ENCODE measurements around the gene SIT1. TPM values are rescaled to one million over a fixed set of nuclear protein-coding genes. Genes with fewer than 3 reads are reported as not detected.
"Not testable (repeated sequence)": the region's sequence is repeated elsewhere in the genome, so short reads cannot be mapped to it uniquely, and the experiment has no call there.

Gene SIT1
- total RNA-seq, 2 experiments from 2014 or later = 144 to 155 TPM

GRCh38 chr9:35652829-35653209, 2.1 kb upstream of the SIT1 start:
- no peak overlapping the region for H3K4me3 Mint-ChIP-seq
- H3K4me1 Mint-ChIP-seq = peaks cover 54% of the 10 kb centered on the region
- no peaks in the 10 kb centered on the region for H3K9me3 Mint-ChIP-seq (ENCODE audit: low read depth)
- peaks cover 2% of the 10 kb centered on the region for H3K27me3 Mint-ChIP-seq
- no peak for ATAC-seq
- CTCF ChIA-PET = interaction anchor here (1.2 to 2.0 kb wide), 3 partner anchors 44 to 49 kb away, joined by 4 to 6 read pairs (median 4); no protein-coding TSS in a partner anchor
- peaks cover 18% of the 10 kb centered on the region for H3K36me3 Mint-ChIP-seq
- no peak overlapping the region for H3K27ac Mint-ChIP-seq
- no peak for DNase-seq

- CTCF ChIA-PET = interaction anchor here (1.0 to 2.0 kb wide), 3 partner anchors 35 to 48 kb away, joined by 3 to 6 read pairs (median 4); no protein-coding TSS in a partner anchor
- ATAC-seq = no peak
Measured at GRCh38 chr9:35651956-35652828, 1.5 kb upstream of the SIT1 start.

GRCh38 chr9:35649431-35650340, 1.0 kb downstream of the SIT1 start:
- ATAC-seq = peak; percentile 14
- peaks cover 51% of the 10 kb centered on the region for H3K4me1 Mint-ChIP-seq
- H3K27me3 Mint-ChIP-seq = no peaks in the 10 kb centered on the region
- H3K36me3 Mint-ChIP-seq = peaks cover 26% of the 10 kb centered on the region
- no peaks in the 10 kb centered on the region for H3K9me3 Mint-ChIP-seq (ENCODE audit: low read depth)
- CTCF ChIA-PET = interaction anchor here (1.1 to 9.6 kb wide), 7 partner anchors 10 to 160 kb away, joined by 3 to 208 read pairs (median 27); partner anchors contain the start of genes ARHGEF39, CCDC107, CD72 and CREB3
- H3K27ac Mint-ChIP-seq = peak overlapping the region; percentile 97
- peak; percentile 77 for DNase-seq
- peak overlapping the region; percentile 99 for H3K4me3 Mint-ChIP-seq

More at GRCh38 chr9:35651956-35652828, 1.5 kb upstream of the SIT1 start:
- H3K9me3 Mint-ChIP-seq (ENCODE audit: low read depth) = no peaks in the 10 kb centered on the region
- DNase-seq = no peak
- no peaks in the 10 kb centered on the region for H3K27me3 Mint-ChIP-seq
- peaks cover 54% of the 10 kb centered on the region for H3K4me1 Mint-ChIP-seq
- no peak overlapping the region for H3K4me3 Mint-ChIP-seq
- H3K27ac Mint-ChIP-seq = peak overlapping the region; percentile 57
- H3K36me3 Mint-ChIP-seq = peaks cover 20% of the 10 kb centered on the region

- no peaks in the 10 kb centered on the region for H3K9me3 Mint-ChIP-seq (ENCODE audit: low read depth)
- CTCF ChIA-PET = interaction anchor here (0.6 to 9.6 kb wide), 25 partner anchors 8 to 567 kb away, joined by 3 to 208 read pairs (median 4); partner anchors contain the start of genes ARHGEF39, CCDC107, CD72 and CREB3
Measured at GRCh38 chr9:35646533-35647265, 4.0 kb downstream of the SIT1 start.

GRCh38 chr9:35646153-35646532, 4.6 kb downstream of the SIT1 start:
- no peak for ATAC-seq
- H3K4me1 Mint-ChIP-seq = peaks cover 47% of the 10 kb centered on the region
- H3K36me3 Mint-ChIP-seq = peaks cover 41% of the 10 kb centered on the region

More at GRCh38 chr9:35646533-35647265, 4.0 kb downstream of the SIT1 start:
- H3K36me3 Mint-ChIP-seq = peaks cover 36% of the 10 kb centered on the region
- ATAC-seq = peak; percentile 90
- peak; percentile 95 for DNase-seq
- peaks cover 47% of the 10 kb centered on the region for H3K4me1 Mint-ChIP-seq
- H3K27ac Mint-ChIP-seq = peak overlapping the region; percentile 97
- peak overlapping the region; percentile 99 for H3K4me3 Mint-ChIP-seq
- no peaks in the 10 kb centered on the region for H3K27me3 Mint-ChIP-seq

GRCh38 chr9:35645736-35646135, 5.0 kb downstream of the SIT1 start:
- not testable (repeated sequence) for H3K9me3 Mint-ChIP-seq (ENCODE audit: low read depth); DNase-seq; ATAC-seq; H3K27me3 Mint-ChIP-seq
- CTCF ChIA-PET = interaction anchor here (0.8 to 9.6 kb wide), 9 partner anchors 10 to 236 kb away, joined by 3 to 208 read pairs (median 27); partner anchors contain the start of genes ARHGEF39, CCDC107, CD72 and CREB3
- peaks cover 45% of the 10 kb centered on the region for H3K4me1 Mint-ChIP-seq
- H3K27ac Mint-ChIP-seq = peak overlapping the region; percentile 97
- H3K4me3 Mint-ChIP-seq = peak overlapping the region; percentile 99
- H3K36me3 Mint-ChIP-seq = peaks cover 45% of the 10 kb centered on the region

More at GRCh38 chr9:35646153-35646532, 4.6 kb downstream of the SIT1 start:
- Mint-ChIP-seq H3K9me3 (ENCODE audit: low read depth) (no peaks in the 10 kb centered on the region), H3K27me3 (no peaks in the 10 kb centered on the region), H3K27ac (peak overlapping the region; percentile 97), H3K4me3 (peak overlapping the region; percentile 99)
- CTCF ChIA-PET = interaction anchor here (0.7 to 9.6 kb wide), 16 partner anchors 11 to 236 kb away, joined by 3 to 208 read pairs (median 9); partner anchors contain the start of genes ARHGEF39, CCDC107, CD72 and CREB3
- DNase-seq = no peak

DNA sequence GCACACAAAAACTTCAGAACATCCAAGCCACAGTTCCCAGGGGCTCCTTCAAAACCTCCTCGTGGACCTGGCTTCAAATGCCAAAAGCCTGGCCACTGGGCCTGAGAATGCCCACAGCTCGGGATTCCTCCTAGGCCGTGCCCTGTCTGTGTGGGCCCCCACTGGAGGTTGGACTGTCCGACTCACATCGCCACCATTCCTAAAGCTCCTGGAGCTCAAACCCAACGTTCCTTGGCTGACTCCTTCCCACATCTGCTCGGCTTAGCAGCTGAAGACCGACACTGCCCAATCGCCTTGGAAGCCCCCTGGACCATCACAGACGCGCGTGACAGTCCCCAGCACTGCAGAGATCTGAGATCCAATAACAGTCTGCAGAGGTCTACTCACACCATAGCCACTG, 7.7 kb downstream of the SIT1 start:
- Mint-ChIP-seq H3K9me3 (ENCODE audit: low read depth) (no peaks in the 10 kb centered on the region), H3K27me3 (no peaks in the 10 kb centered on the region), H3K27ac (no peak overlapping the region), H3K4me1 (peaks cover 51% of the 10 kb centered on the region), H3K36me3 (peaks cover 39% of the 10 kb centered on the region), H3K4me3 (no peak overlapping the region)
- CTCF ChIA-PET = interaction anchor here (9.6 kb wide), 1 partner anchor 28 kb away, joined by 196 read pairs; the partner anchor contains the start of gene CD72
- no peak for DNase-seq
- ATAC-seq = no peak

DNA sequence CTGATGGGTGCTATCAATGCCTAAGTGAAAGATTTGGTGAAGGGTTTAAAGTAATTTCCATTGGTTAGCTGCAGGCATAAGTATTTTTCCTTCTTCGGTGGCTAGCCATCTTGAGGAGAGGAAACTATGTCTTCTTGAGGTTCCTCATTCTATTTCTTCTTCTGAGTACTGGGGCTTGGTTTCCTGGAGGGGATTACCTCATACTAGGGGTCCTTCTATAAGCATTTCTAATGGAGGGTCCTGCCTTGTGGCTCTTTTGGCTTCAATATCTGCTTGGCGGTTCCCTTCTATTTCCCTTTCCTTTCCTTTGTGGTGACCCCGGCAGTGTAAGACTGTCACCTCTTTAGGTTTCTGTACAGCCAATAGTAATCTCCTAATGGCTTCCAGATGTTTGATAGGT, 9.3 kb downstream of the SIT1 start:
- not testable (repeated sequence) for H3K4me3 Mint-ChIP-seq; H3K27ac Mint-ChIP-seq; H3K9me3 Mint-ChIP-seq (ENCODE audit: low read depth); H3K27me3 Mint-ChIP-seq; DNase-seq; ATAC-seq
- Mint-ChIP-seq H3K4me1 (peaks cover 54% of the 10 kb centered on the region), H3K36me3 (peaks cover 36% of the 10 kb centered on the region)
- CTCF ChIA-PET = interaction anchor here (9.6 kb wide), 1 partner anchor 27 kb away, joined by 196 read pairs; the partner anchor contains the start of gene CD72

- ATAC-seq; H3K4me3 Mint-ChIP-seq; DNase-seq; H3K9me3 Mint-ChIP-seq (ENCODE audit: low read depth); H3K27ac Mint-ChIP-seq; H3K27me3 Mint-ChIP-seq: not testable (repeated sequence)
- Mint-ChIP-seq H3K4me1 (peaks cover 56% of the 10 kb centered on the region), H3K36me3 (peaks cover 31% of the 10 kb centered on the region)
- CTCF ChIA-PET = interaction anchor here (1.3 to 2.8 kb wide), 6 partner anchors 9 to 56 kb away, joined by 4 to 18 read pairs (median 8); partner anchors contain the start of genes CCDC107, RMRP, SIT1 and TESK1
Measured at GRCh38 chr9:35640431-35640830, 10.3 kb downstream of the SIT1 start.

GRCh38 chr9:35639631-35640030, 11.1 kb downstream of the SIT1 start:
- DNase-seq (no peak), ATAC-seq (no peak)
- Mint-ChIP-seq H3K9me3 (ENCODE audit: low read depth) (no peaks in the 10 kb centered on the region), H3K36me3 (peaks cover 30% of the 10 kb centered on the region), H3K4me1 (peaks cover 56% of the 10 kb centered on the region), H3K27me3 (no peaks in the 10 kb centered on the region), H3K27ac (peak overlapping the region; percentile 87), H3K4me3 (peak overlapping the region; percentile 46)
- CTCF ChIA-PET = interaction anchor here (1.1 to 2.8 kb wide), 7 partner anchors 10 to 56 kb away, joined by 4 to 18 read pairs (median 8); partner anchors contain the start of genes CCDC107, RMRP, SIT1 and TESK1

GRCh38 chr9:35639225-35639624, 11.5 kb downstream of the SIT1 start:
- H3K9me3 Mint-ChIP-seq (ENCODE audit: low read depth); DNase-seq; H3K27me3 Mint-ChIP-seq: not testable (repeated sequence)
- peak; percentile 58 for ATAC-seq
- peak overlapping the region; percentile 87 for H3K27ac Mint-ChIP-seq
- peaks cover 26% of the 10 kb centered on the region for H3K36me3 Mint-ChIP-seq
- H3K4me3 Mint-ChIP-seq = peak overlapping the region; percentile 46
- CTCF ChIA-PET = interaction anchor here (1.1 to 2.8 kb wide), 7 partner anchors 11 to 57 kb away, joined by 4 to 18 read pairs (median 8); partner anchors contain the start of genes CCDC107, RMRP, SIT1 and TESK1
- peaks cover 53% of the 10 kb centered on the region for H3K4me1 Mint-ChIP-seq

- H3K4me3 Mint-ChIP-seq, DNase-seq, H3K27me3 Mint-ChIP-seq: not testable (repeated sequence)
Measured at GRCh38 chr9:35638751-35639150, 12.0 kb downstream of the SIT1 start.

More at GRCh38 chr9:35638751-35639150, 12.0 kb downstream of the SIT1 start:
- Mint-ChIP-seq H3K36me3 (peaks cover 26% of the 10 kb centered on the region), H3K27ac (peak overlapping the region; percentile 87), H3K4me1 (peaks cover 52% of the 10 kb centered on the region)
- not testable (repeated sequence) for H3K9me3 Mint-ChIP-seq (ENCODE audit: low read depth)
- ATAC-seq = peak; percentile 36
- CTCF ChIA-PET = interaction anchor here (1.1 to 2.8 kb wide), 8 partner anchors 8 to 57 kb away, joined by 3 to 18 read pairs (median 7); partner anchors contain the start of genes CCDC107, RMRP, SIT1 and TESK1

Measured in activated CD8-positive, alpha-beta memory T cell treated with anti-CD3 and anti-CD28 coated beads, Interleukin-2, amount 10 ng/mL, durations not matched to agents 7 days and 5 days (primary cell).